Fibroblast of pulmonary artery (primary cell): Measurements from ENCODE around the gene DKK2.

Source experiments
- DNase-seq: peaks from one replicate; pipeline ENCODE4 v3.0.0-alpha.2; 2010; ENCODE audit warnings: low read depth
- H3K4me3 ChIP-seq: replicated peaks from 2 replicates; pipeline ENCODE4 v1.5.1; 2011; ENCODE audit warnings: low read depth, mild to moderate bottlenecking, control low read depth, low read length, moderate library complexity
- CTCF ChIP-seq: IDR thresholded peaks from 2 replicates; pipeline ENCODE4 v1.5.1; 2011; ENCODE audit warnings: mild to moderate bottlenecking, control low read depth, low read length, inconsistent platforms; ENCODE audit errors: missing control alignments

Gene DKK2

GRCh38 chr4:106893395-106893881 is 142.7 kb downstream of the DKK2 start:
- no peak for DNase-seq
- no peak overlapping the region for H3K4me3 ChIP-seq
- no peak for TF ChIP-seq CTCF

- DNase-seq: no peak
- no peak for TF ChIP-seq CTCF
- H3K4me3 ChIP-seq: no peak overlapping the region
Observed at GRCh38 chr4:106892786-106893185, 143.3 kb downstream of the DKK2 start.

GRCh38 chr4:106875340-106875739 is 160.8 kb downstream of the DKK2 start:
- H3K4me3 ChIP-seq: no peak overlapping the region
- TF ChIP-seq CTCF: no peak
- no peak for DNase-seq
